ENCODE measurements around the gene CHAF1A.
A peak's percentile ranks its signal among the peaks of the same experiment; 100 is the strongest.

The CHAF1A gene

GRCh38 chr19:4464815-4465581 is 62.6 kb downstream of the CHAF1A start:
- DNase-seq, result no peak

GRCh38 chr19:4467835-4468234 is 65.4 kb downstream of the CHAF1A start:
- DNase-seq, result no peak

GRCh38 chr19:4471403-4472173 is 69.1 kb downstream of the CHAF1A start:
- DNase-seq, result peak; percentile 93

- peak; percentile 96 for DNase-seq
These were observed 69.9 kb downstream of the CHAF1A start, which contains the start of gene HDGFL2 for GRCh38 chr19:4472174-4472974. TSS of gene HDGFL2 (plus strand) at chr19:4472297. CDS start at chr19:4472351, 54 bp downstream.

- no peak for DNase-seq
These were observed 70.7 kb downstream of the CHAF1A start for GRCh38 chr19:4473011-4473762.

- no peak for DNase-seq
These were observed 71.5 kb downstream of the CHAF1A start for GRCh38 chr19:4473763-4474513.

GRCh38 chr19:4474514-4475022 is 72.1 kb downstream of the CHAF1A start:
- DNase-seq, result no peak

- no peak for DNase-seq
These were observed 74.8 kb downstream of the CHAF1A start for GRCh38 chr19:4477034-4477801.

GRCh38 chr19:4482721-4483364 is 80.4 kb downstream of the CHAF1A start:
- no peak for DNase-seq

GRCh38 chr19:4483385-4483784 is 80.9 kb downstream of the CHAF1A start:
- no peak for DNase-seq

- no peak for DNase-seq
These were observed 85.1 kb downstream of the CHAF1A start for GRCh38 chr19:4487572-4487971.

- no peak for DNase-seq
These were observed 86.1 kb downstream of the CHAF1A start for GRCh38 chr19:4488496-4488895.

GRCh38 chr19:4491446-4491845 is 89.0 kb downstream of the CHAF1A start:
- no peak for DNase-seq

GRCh38 chr19:4492337-4493103 is 90.1 kb downstream of the CHAF1A start:
- DNase-seq, result no peak

All from activated CD4-positive, CD25-positive, alpha-beta regulatory T cell treated with anti-CD3 and anti-CD28 coated beads, Interleukin-2, amount 50 U/mL, for 72 hours (primary cell).